B cell (primary cell): ENCODE measurements around the gene EXOC3L1. TPM values are rescaled to one million over a fixed set of nuclear protein-coding genes. Genes with fewer than 3 reads are reported as not detected.

ENCODE experiments used
- ATAC-seq: fragments of 200-7000 bp; cut with Tn5 transposase; one replicate; pipeline ENCODE4 v1.10.0; 2021; ENCODE audit warnings: low read depth, mild to moderate bottlenecking, moderate number of reproducible peaks, moderate library complexity
- CTCF ChIA-PET: fragments of 350-600 bp; sonication (Branson Sonifier 250); formaldehyde crosslinking; loops from one replicate; lab custom pipeline; 2021; ENCODE audit warnings: antibody characterized with exemption, inconsistent platforms; lab: Charles Lee
- POLR2A ChIA-PET: fragments of 350-600 bp; sonication (Branson Sonifier 250); formaldehyde crosslinking; loops from one replicate; lab custom pipeline; 2021; ENCODE audit warnings: antibody characterized with exemption; lab: Charles Lee
- DNase-seq: peaks from one replicate; pipeline ENCODE4 v3.0.0; 2013
- H2AFZ ChIP-seq: 2 replicates; pipeline ENCODE4 v1.6.1; 2012; ENCODE audit warnings: mild to moderate bottlenecking, low read depth, low read length; ENCODE audit not compliant: insufficient read depth, poor library complexity, severe bottlenecking
- H3K27ac ChIP-seq, 2 donors: 1 replicate in 1 of 2; 2 replicates in 1 of 2; pipeline ENCODE4 v1.5.1; 2012 to 2013; ENCODE audit warnings: low read length in 2 of 2, mild to moderate bottlenecking in 2 of 2, moderate library complexity in 1 of 2
- H3K27me3 ChIP-seq, 4 experiments: fragments of 200-600 bp in 1 of 4; sonication (generic) in 1 of 4; replicated peaks in 1 of 4; 1 replicate in 2 of 4; 2 replicates in 2 of 4; pipeline versions ENCODE4 v1.6.1 to v1.7.0; 2013 to 2016; ENCODE audit warnings: low read length in 3 of 4, mild to moderate bottlenecking in 2 of 4, mixed read lengths in 1 of 4, moderate library complexity in 1 of 4; ENCODE audit not compliant: insufficient read depth in 4 of 4, control insufficient read depth in 3 of 4; ENCODE audit errors: control extremely low read depth in 1 of 4
- H3K36me3 ChIP-seq, 2 experiments: replicated peaks in 1 of 2; 1 replicate in 1 of 2; 2 replicates in 1 of 2; pipeline versions ENCODE4 v1.6.1 to v1.7.1; 2013; ENCODE audit warnings: low read length in 1 of 2; ENCODE audit not compliant: insufficient read depth in 2 of 2, control insufficient read depth in 1 of 2; ENCODE audit errors: control extremely low read depth in 1 of 2, extremely low read depth in 1 of 2
- H3K4me1 ChIP-seq, 2 donors: fragments of 200-600 bp in 1 of 2; sonication (generic) in 1 of 2; 1 replicate in 1 of 2; 2 replicates in 1 of 2; pipeline versions ENCODE4 v1.5.1 to v1.6.1; 2013 to 2017; ENCODE audit warnings: low read length in 2 of 2; ENCODE audit not compliant: control insufficient read depth in 2 of 2, insufficient read depth in 2 of 2
- H3K4me2 ChIP-seq: replicated peaks from 2 replicates; pipeline ENCODE3; 2012; ENCODE audit warnings: mild to moderate bottlenecking, low read depth, low read length; ENCODE audit not compliant: poor library complexity, severe bottlenecking
- H3K4me3 ChIP-seq, 5 experiments: fragments of 200-600 bp in 1 of 5; sonication (generic) in 1 of 5; 1 replicate in 3 of 5; 2 replicates in 2 of 5; pipeline versions ENCODE4 v1.5.1 to v1.7.0; 2011 to 2016; ENCODE audit warnings: low read length in 4 of 5, mild to moderate bottlenecking in 4 of 5, low read depth in 2 of 5, control low read depth in 1 of 5, moderate library complexity in 1 of 5; ENCODE audit not compliant: insufficient read depth in 1 of 5; ENCODE audit errors: control extremely low read depth in 1 of 5, extremely low read depth in 1 of 5
- H3K79me2 ChIP-seq: fragments of 200-600 bp; sonication (generic); one replicate; pipeline ENCODE4 v1.6.0; 2016; ENCODE audit warnings: low read length; ENCODE audit not compliant: control insufficient read depth, insufficient read depth
- H3K9ac ChIP-seq: fragments of 200-600 bp; sonication (generic); 2 replicates; pipeline ENCODE4 v1.6.1; 2017; ENCODE audit warnings: mild to moderate bottlenecking, low read length, moderate library complexity
- H3K9me3 ChIP-seq, 3 donors: one replicate each; pipeline versions ENCODE4 v1.6.1 to v1.7.1; 2013; ENCODE audit warnings: low read length in 2 of 3; ENCODE audit not compliant: control insufficient read depth in 2 of 3, insufficient read depth in 1 of 3; ENCODE audit errors: control extremely low read depth in 1 of 3
- H4K20me1 ChIP-seq: 2 replicates; pipeline ENCODE4 v1.6.0; 2012; ENCODE audit warnings: mild to moderate bottlenecking, low read length; ENCODE audit not compliant: insufficient read depth, control insufficient read depth, poor library complexity, severe bottlenecking
- H3K27ac Mint-ChIP-seq: one replicate; pipeline ENCODE4 v1.8.0; 2021; ENCODE audit warnings: mixed read lengths
- H3K27me3 Mint-ChIP-seq: one replicate; pipeline ENCODE4 v1.8.0; 2021; ENCODE audit warnings: mixed read lengths
- H3K4me1 Mint-ChIP-seq: one replicate; pipeline ENCODE4 v1.8.0; 2021; ENCODE audit warnings: mixed read lengths
- H3K4me3 Mint-ChIP-seq: one replicate; pipeline ENCODE4 v1.8.0; 2021; ENCODE audit warnings: mixed read lengths
- H3K9me3 Mint-ChIP-seq: one replicate; pipeline ENCODE4 v1.8.0; 2022; ENCODE audit warnings: mixed read lengths; ENCODE audit not compliant: insufficient read depth
- EZH2 ChIP-seq: IDR thresholded peaks from 2 replicates; pipeline ENCODE4 v1.6.1; 2012; ENCODE audit warnings: borderline replicate concordance, low read depth, mild to moderate bottlenecking, moderate library complexity, low read length; ENCODE audit not compliant: insufficient read depth, poor library complexity, severe bottlenecking
- WGBS: methylation state at CpG from one replicate; pipeline ENCODE4 v1.1.5; 2013; ENCODE audit warnings: missing lambda C conversion rate; ENCODE audit not compliant: insufficient coverage; 5-methylcytosine and 5-hydroxymethylcytosine counted together
- intact Hi-C: fragments of 100-400 bp; cut with micrococcal nuclease; formaldehyde crosslinking; loops from one replicate; pipeline ENCODE4 v1.10.0; 2022
- polyA plus RNA-seq: library from polyadenylated mRNA; depleted of rRNA; stranded (reverse); fragments of >200 nt; gene quantifications from 2 replicates; pipeline ENCODE4 v1.2.3, GENCODE V29; 2012
- total RNA-seq, 2 donors: library from RNA; stranded (reverse); fragments of 120-200 nt in 1 of 2; gene quantifications; 1 replicate in 1 of 2; 2 replicates in 1 of 2; pipeline versions ENCODE4 v1.2.3 to v1.2.4, GENCODE V29; 2013 to 2022
- TF ChIP-seq, protein P1 (sequence below): fragments of 200-600 bp; IDR thresholded peaks from one replicate; pipeline ENCODE4 v1.8.0; 2022; ENCODE audit warnings: antibody characterized with exemption, mild to moderate bottlenecking

EXOC3L1 gene
- total and polyA plus RNA-seq, 2 donors (not counting 1 experiment from before 2014, with no cell fraction given): not detected

DNA sequence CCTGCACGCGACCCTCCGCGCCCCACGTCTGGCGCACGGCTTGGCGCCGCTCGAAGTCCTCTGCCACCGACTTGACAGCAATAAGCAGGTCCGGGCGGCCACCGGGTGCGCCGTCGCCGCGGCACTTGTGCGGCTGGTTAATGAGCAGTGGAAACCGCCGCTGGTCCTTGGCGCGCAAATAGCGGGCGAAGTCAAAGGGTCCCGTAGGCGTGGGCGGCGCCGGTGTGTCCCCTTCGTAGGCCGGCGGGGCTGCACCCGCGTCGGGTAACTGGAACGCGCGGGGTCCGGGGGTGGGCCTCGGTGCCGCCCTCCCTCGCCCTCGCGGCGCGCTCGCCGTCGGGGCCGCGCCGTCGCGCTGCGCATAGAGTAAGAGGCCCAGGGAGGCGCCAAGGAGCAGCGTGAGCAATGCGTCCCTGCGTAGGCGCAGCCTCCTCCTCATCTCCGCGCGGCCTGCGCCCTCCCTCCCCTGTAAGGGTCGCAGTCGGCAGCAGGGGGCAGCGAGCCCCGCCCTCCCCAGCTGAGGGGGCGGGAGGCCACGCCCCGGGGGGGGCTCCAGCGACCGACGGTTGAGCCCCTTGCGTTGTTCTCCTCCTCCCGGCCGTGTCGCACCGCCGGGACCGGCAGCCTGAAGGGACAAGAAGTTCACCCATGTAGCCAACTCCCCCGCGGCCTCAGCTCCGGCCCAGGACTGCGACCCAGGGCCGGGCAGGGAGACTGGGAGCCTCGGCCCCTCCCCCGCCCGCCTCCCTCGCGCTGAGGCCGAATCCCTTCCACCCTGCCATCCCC, 39.7 kb downstream of the EXOC3L1 start:
- Histone ChIP-seq H3K4me3 (peak overlapping the region in 4 of 5 experiments; percentile 33 to 54 (median 44)), H3K79me2 (no peaks in the 10 kb centered on the region), H3K27ac (no peak overlapping the region), H3K9ac (peak overlapping the region; percentile 52), H3K27me3 (peaks cover 0 to 36% (median 10%) of the 10 kb centered on the region in 4 experiments), H3K9me3 (peaks cover 0 to 22% (median 0%) of the 10 kb centered on the region in 3 donors), H3K4me1 (peaks cover 16 to 17% of the 10 kb centered on the region in 2 donors), H3K4me2 (peak overlapping the region; percentile 79), H4K20me1 (peaks cover 16% of the 10 kb centered on the region), H3K36me3 (peaks cover 0 to 32% of the 10 kb centered on the region in 2 experiments), H2AFZ (peak overlapping the region; percentile 56)
- H3K27ac Mint-ChIP-seq: no peak overlapping the region
- WGBS: 12% methylated on average over 94 of the region's 94 CpGs
- H3K9me3 Mint-ChIP-seq: no peaks in the 10 kb centered on the region
- H3K4me1 Mint-ChIP-seq: peaks cover 21% of the 10 kb centered on the region
- intact Hi-C loops: no loop called here
- no peak for TF ChIP-seq EZH2
- TF ChIP-seq, protein P1, sequence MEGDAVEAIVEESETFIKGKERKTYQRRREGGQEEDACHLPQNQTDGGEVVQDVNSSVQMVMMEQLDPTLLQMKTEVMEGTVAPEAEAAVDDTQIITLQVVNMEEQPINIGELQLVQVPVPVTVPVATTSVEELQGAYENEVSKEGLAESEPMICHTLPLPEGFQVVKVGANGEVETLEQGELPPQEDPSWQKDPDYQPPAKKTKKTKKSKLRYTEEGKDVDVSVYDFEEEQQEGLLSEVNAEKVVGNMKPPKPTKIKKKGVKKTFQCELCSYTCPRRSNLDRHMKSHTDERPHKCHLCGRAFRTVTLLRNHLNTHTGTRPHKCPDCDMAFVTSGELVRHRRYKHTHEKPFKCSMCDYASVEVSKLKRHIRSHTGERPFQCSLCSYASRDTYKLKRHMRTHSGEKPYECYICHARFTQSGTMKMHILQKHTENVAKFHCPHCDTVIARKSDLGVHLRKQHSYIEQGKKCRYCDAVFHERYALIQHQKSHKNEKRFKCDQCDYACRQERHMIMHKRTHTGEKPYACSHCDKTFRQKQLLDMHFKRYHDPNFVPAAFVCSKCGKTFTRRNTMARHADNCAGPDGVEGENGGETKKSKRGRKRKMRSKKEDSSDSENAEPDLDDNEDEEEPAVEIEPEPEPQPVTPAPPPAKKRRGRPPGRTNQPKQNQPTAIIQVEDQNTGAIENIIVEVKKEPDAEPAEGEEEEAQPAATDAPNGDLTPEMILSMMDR: peak; percentile 7
- ChIA-PET CTCF (interaction anchor here (0.6 to 1.5 kb wide), 5 partner anchors 11 to 344 kb away, joined by 3 to 4 read pairs (median 3); partner anchors contain the start of gene CBFB), POLR2A (interaction anchor here (0.6 kb wide), 1 partner anchor 9 kb away, joined by 3 read pairs; no protein-coding TSS in a partner anchor)
- H3K4me3 Mint-ChIP-seq: peak overlapping the region; percentile 73
- H3K27me3 Mint-ChIP-seq: peaks cover 20% of the 10 kb centered on the region
- ATAC-seq (peak; percentile 52), DNase-seq (peak; percentile 55)
